GM19239 (cell line): ENCODE results near the gene GAREM1.

Source experiments
- DNase-seq: peaks from one replicate; pipeline ENCODE4 v3.0.0; 2011; ENCODE audit warnings: low spot score; ENCODE audit not compliant: insufficient read length
- FAIRE-seq: peaks from 2 replicates; lab custom pipeline; 2011; peaks lifted over from hg19 to GRCh38; lab: Jason Lieb, UNC

The GAREM1 gene

DNA sequence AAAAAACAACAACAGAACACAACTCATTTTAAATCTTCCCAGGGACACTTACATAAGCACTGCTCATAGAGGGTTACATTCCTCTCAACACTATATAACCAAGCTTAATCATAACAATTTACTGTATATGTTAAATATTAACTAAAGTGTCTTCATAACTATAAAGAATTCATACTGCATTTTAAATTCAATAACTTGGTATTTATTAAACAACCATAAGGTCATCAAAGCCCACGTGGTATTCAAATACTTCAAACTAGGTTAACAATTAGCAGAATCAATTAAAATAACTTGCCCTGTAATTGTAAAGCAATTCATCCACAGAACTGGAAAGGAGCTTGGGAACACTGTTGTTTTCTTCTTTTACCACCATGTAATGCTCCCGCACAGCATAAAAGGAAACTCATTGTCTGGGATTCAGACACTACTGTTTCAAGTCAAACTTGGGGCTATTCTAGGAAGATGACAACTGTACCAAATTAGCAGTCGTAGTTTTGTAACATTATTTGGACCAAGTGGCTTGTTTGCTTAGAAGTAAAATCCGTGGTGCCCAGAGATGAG lies 10.4 kb downstream of the GAREM1 start:
- no peak for DNase-seq
- no peak for FAIRE-seq

DNA sequence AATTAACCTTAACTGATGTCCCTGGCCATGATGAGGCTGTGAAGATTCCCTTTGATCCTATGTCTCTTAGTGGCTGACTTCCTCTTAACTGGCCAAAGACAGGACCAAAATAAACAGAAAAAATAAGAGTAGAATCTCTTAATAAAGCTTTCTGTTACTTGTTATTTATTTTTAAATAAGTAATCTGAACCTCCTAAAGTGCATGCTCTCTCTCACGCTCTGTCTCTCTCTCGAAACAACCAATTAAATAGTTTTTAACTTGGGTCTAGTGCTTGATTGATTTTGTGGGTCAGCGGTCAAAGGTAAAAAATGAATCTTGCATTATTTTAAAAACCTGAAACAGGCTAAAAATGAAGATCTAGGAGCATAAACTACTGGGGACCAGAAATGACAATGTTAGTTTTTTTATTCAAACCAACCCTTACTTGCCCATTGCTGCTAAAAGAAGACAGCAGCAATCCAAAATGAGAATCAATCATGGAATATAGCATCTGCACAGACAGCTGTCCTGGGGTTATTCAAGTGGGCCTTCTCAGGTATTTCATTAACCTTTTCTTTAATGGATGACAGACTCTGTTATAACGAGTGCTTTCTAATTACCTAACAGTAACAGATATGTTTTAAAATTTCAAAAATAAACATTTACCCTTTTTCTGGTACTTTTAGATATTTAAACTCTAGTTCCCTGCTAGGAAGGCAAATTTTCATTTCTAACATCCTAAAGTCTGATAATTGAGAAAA lies 11.2 kb downstream of the GAREM1 start:
- no peak for FAIRE-seq
- DNase-seq = no peak

- DNase-seq = no peak
- no peak for FAIRE-seq
Measured at GRCh38 chr18:32455361-32455760, 15.3 kb downstream of the GAREM1 start.

GRCh38 chr18:32454593-32454992 lies 16.1 kb downstream of the GAREM1 start:
- DNase-seq = no peak
- FAIRE-seq = no peak

GRCh38 chr18:32450874-32451273 lies 19.8 kb downstream of the GAREM1 start:
- DNase-seq (no peak), FAIRE-seq (no peak)

DNA sequence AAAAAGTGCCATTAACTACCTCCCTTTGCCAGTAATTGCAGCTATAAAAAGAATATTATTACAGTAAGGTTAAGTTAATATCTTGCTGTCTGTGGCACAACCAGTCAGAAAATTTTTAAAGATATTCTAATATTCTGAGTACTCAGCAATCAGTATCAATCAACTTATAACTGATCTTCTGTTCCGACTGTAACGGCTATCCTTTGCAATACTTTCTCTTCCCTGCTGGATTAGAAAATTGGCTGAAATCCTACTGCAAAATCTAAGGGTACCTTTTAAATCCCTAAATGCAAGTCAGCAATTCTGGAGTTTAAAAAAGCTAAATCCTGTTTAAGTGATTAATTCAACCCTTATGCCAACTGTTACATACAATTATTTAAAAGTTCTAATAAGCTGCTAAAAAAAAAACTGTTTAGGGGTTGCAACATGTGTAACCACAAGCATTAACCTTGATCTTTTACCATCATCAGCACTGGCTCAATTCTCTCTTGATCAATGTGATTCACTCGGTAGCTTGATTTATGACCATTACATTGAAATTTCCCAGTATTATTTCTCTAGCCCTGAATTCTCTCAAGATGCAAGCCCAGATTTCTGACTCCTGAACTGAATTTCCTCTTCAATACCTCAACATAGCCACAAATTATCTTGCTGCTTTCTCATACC lies 20.5 kb downstream of the GAREM1 start:
- FAIRE-seq (no peak), DNase-seq (no peak)

- DNase-seq (no peak), FAIRE-seq (no peak)
Measured at GRCh38 chr18:32446780-32447179, 23.9 kb downstream of the GAREM1 start.

DNA sequence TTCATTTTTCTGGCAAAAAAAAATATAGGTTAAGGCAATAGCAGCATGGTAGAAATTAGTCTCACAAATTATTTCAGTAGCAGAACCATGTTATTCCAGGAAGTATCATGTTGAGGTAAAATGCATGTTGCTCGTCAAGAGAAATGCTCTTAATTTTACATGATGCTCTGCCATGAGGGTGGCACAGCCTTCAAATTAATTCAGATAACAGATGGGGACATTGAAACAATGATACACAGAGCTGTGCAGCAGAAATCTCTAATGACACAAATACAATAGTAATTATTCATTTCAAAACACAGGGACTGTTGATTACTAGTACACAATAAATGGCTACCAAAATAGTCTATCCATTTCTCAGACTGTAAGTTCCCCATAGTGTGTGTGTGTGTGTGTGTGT lies 24.8 kb downstream of the GAREM1 start:
- FAIRE-seq = no peak

GRCh38 chr18:32443706-32444215 lies 26.9 kb downstream of the GAREM1 start:
- FAIRE-seq (no peak), DNase-seq (no peak)

More for the DNA sequence above, 24.8 kb downstream of the GAREM1 start:
- no peak for DNase-seq

- FAIRE-seq (no peak), DNase-seq (no peak)
Measured at GRCh38 chr18:32443033-32443705, 27.5 kb downstream of the GAREM1 start.

GRCh38 chr18:32442575-32442974 lies 28.1 kb downstream of the GAREM1 start:
- DNase-seq (no peak), FAIRE-seq (no peak)

- DNase-seq (no peak), FAIRE-seq (no peak)
Measured at GRCh38 chr18:32441533-32441932, 29.1 kb downstream of the GAREM1 start.

- FAIRE-seq (no peak), DNase-seq (no peak)
Measured at GRCh38 chr18:32440518-32440917, 30.2 kb downstream of the GAREM1 start.

GRCh38 chr18:32439802-32440201 lies 30.9 kb downstream of the GAREM1 start:
- DNase-seq = no peak
- no peak for FAIRE-seq

- FAIRE-seq = no peak
Measured at GRCh38 chr18:32439241-32439640, 31.4 kb downstream of the GAREM1 start.

DNA sequence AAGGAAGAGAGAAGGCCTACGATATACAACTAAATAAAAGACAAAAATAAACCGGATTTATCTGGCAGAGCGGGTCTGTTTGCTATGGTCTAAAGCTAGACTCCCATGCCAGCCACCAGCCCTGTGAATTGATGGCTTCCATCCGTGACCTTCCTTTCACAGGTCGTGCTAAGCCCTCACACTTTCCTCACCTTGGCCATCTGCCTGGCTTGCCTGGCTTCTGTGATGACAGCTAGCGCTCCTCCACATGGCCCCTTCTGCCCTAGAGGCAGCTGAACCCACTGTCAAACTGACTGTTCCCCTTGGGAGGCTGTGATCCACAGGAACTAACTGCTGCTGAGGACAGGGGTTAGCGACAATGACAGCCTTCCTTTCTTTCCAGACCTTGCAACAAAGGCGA lies 32.5 kb downstream of the GAREM1 start:
- DNase-seq (no peak), FAIRE-seq (no peak)

More at GRCh38 chr18:32439241-32439640, 31.4 kb downstream of the GAREM1 start:
- DNase-seq = no peak

DNA sequence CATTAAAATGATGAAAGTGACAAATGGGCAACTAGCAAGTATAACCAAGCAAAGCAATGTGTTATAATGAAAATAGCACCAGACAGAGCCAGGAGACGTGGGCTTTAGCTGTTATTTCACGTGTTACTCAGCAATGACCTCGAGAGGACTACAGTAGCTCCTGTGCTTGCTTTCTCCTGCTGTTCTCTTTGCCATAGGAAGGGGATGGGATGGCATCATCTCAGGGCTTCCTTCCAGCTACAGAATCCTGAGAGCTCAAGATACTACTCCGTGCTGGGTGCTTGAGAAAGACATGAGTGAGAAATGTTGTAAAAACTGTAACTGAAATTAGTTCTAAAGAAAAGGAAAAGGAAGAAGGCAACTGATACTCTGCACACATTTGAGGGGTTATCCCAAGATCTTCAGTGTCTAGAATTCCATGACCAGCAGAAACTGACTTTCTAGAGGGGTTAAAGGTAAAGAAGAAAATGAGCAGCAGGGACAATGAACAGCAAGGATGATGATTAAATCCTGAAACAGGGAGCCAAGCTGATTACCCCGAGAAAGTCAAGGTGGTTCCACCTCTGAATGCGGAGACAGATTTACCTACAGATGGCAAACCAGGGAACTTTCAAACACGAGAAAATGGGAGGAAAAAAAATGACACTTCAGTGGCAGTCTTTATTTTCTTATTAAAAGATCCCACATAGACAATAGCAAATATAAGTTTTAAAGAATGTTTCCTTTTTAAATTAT lies 33.4 kb downstream of the GAREM1 start:
- no peak for DNase-seq
- FAIRE-seq = no peak

DNA sequence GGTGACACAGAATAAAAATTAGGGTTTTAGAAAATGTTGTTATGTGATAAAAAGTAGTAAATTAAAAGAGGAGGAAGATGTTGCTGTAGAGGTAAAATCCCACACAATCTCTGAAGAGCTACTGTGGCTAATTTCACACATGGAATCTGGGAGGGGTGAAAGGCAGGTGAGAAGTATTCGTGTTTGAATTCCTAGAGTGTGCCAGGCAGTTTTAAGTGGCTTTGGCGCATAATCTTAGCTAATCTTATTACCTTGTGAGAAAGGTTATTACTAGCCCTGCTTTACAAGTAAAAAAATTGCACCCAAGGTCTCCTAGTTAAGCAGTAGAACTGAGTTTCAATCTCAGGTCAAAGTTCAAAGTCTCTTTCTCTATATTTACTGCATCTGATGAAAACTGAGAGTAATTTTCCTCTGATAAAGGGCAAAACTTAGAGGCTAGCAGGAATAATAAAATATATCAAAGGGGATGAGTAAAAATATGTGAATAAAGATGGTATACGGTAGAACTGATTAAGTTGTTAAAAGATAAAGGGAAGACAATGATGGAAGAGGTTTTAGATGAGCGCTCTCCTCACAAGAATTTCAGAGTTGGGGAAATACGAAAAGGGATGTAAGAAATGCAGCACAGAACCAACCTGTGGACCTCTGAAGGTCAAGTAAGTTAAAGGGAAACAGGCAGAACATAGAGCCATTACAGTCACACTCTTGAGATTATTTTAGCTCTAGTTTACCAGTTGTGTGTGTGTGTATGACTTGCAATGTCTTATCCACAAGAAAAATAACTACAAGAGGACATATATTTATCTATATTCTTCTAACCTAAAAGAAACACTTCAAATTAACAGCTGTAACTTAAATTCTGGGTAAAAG lies 34.8 kb downstream of the GAREM1 start:
- no peak for FAIRE-seq
- no peak for DNase-seq

- FAIRE-seq = no peak
- DNase-seq = no peak
Measured at GRCh38 chr18:32431753-32432152, 38.9 kb downstream of the GAREM1 start.
